ENCODE measurements around the gene GNAQ.
"Not testable (repeated sequence)": the region's sequence is repeated elsewhere in the genome, so short reads cannot be mapped to it uniquely, and the experiment has no call there.

The GNAQ gene

DNA sequence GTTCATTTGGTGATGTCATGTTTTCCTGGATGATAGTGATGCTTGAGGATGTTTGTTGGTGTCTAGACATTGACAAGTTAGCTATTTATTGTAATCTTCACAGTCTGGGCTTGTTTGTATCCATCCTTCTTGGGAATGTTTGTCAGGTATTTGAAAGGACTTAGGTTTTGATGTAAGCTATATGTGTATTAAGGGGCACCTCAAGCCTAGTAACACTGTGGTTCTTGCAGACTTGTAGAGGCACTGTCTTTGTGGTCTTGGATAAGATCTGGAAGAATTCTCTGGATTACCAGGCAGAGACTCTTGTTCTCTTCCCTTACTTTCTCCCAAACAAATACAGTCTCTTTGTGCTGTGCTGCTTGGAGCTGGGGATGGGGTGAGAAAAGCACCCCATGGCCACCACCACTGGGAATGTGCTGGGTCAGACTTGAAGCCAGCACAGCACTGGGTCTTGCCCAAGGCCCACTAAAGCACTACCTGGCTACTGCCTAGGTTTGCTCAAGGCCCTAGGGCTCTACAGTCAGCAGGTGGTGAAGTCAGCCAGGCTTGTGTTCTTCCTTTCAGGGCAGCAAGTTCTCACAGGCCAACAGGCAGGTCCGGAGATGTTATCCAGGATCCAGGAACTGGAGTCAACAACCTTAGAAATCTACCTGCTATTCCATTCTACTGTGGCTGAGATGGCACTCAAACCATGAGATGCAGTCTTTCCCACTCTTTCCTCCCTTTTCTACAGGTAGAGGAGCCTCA is 334.2 kb downstream of the GNAQ start:
- DNase-seq (ENCODE audit: low read depth, low spot score): no peak

GRCh38 chr9:77690723-77691122 is 340.9 kb downstream of the GNAQ start:
- not testable (repeated sequence) for DNase-seq (ENCODE audit: low read depth, low spot score)

- not testable (repeated sequence) for DNase-seq (ENCODE audit: low read depth, low spot score)
These were observed 341.5 kb downstream of the GNAQ start for GRCh38 chr9:77690119-77690518.

GRCh38 chr9:77687737-77688136 is 343.9 kb downstream of the GNAQ start:
- DNase-seq (ENCODE audit: low read depth, low spot score): not testable (repeated sequence)

- no peak for DNase-seq (ENCODE audit: low read depth, low spot score)
These were observed 351.0 kb downstream of the GNAQ start for GRCh38 chr9:77680581-77680980.

DNA sequence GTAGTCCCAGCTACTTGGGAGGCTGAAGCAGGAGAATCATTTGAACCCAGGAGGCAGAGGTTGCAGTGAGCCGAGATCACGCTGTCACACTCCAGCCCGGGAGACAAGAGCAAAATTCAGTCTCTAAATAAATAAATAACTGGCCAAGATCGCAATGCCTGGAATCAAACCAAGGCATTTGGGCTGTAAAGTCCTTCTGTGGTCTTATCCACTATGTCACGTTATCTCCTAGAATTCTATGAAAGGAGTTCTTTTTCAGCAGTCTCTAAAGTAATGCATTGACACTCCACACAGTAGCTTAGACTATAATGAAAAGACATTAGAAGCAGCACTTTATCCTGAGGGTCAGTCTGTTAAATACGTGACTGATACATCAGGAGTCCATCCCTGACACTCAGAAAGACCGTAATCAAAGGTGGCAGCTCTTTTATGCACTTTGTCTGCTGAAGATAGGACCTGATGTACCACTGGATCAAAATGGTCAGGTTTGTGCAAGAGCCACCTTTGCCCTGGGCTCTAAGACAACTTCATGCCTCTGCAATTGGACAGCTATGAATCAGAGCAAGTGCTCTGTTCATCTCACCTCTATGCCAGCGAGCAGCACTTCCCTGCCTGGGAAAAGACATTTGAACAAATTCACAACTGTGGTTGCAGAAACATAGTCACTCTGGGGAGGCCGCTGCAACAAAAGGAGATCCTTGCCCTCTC is 351.8 kb downstream of the GNAQ start:
- DNase-seq (ENCODE audit: low read depth, low spot score): no peak

GRCh38 chr9:77679088-77679487 is 352.5 kb downstream of the GNAQ start:
- no peak for DNase-seq (ENCODE audit: low read depth, low spot score)

DNA sequence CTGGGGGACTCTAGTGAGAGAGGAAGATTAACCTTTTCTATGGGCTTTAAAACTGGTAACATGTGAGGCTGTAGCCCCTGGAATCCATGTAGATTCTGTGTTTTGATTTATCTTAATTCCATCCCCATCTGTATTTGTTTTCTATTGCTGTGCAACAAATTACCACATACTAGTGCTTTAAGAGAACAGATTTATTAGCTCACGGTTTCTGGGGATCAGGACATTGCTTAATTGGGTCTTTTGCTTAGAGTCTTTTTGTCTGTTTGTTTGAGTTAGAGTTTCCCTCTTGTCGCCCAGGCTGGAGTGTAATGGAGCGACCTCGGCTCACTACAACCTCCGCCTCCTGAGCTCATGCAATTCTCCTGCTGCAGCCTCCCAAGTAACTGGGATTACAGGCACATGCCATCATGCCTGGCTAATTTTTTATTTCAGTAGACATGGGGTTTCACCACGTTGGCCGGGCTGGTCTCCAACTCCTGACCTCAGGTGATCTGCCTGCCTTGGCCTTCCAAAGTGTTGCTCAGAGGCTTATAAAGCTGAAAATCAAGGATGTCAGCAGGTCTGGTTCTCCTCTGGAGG is 353.6 kb downstream of the GNAQ start:
- no peak for DNase-seq (ENCODE audit: low read depth, low spot score)

- DNase-seq (ENCODE audit: low read depth, low spot score): no peak
These were observed 354.2 kb downstream of the GNAQ start for GRCh38 chr9:77677397-77677796.

GRCh38 chr9:77673941-77674791 is 357.4 kb downstream of the GNAQ start:
- DNase-seq (ENCODE audit: low read depth, low spot score): no peak

DNA sequence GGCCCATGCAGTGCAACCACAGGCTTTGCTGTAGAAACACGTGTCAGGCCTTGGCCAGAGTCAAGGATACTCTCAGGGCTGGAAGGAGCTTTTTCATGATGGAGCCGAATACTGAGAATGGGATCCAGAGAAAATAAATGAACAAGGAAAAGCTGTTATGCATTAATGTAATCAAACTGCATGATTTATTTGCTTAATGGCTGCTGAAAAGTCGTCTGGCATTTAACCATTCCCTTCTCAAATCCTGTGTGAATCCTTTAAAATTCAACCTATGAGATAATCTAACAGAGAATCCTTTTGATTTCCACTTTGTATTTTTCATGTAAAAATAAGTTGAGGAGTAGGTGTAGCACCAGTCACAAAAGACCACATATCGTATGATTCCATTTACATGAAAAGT is 359.4 kb downstream of the GNAQ start:
- DNase-seq (ENCODE audit: low read depth, low spot score): no peak

- DNase-seq (ENCODE audit: low read depth, low spot score): no peak
These were observed 364.5 kb downstream of the GNAQ start for GRCh38 chr9:77667151-77667550.

Data from astrocyte of the hippocampus (primary cell).